Esophagus muscularis mucosa (tissue), 4 donors: ENCODE data around the gene NXPE2. TPM values are rescaled to one million over a fixed set of nuclear protein-coding genes. Genes with fewer than 3 reads are reported as not detected.

Experiments used
- DNase-seq: peaks from one replicate; pipeline ENCODE4 v3.0.0-alpha.2; 2017; ENCODE audit errors: extremely low spot score
- H3K27ac ChIP-seq, 4 donors: fragments of 200-600 bp; sonication (generic); replicated peaks in 1 of 4; 1 replicate in 3 of 4; 2 replicates in 1 of 4; pipeline ENCODE4 v1.5.1; 2016 to 2019; ENCODE audit warnings: mild to moderate bottlenecking in 1 of 4
- H3K27me3 ChIP-seq, 4 donors: fragments of 200-600 bp; sonication (generic); one replicate each; pipeline versions ENCODE4 v1.5.1 to v1.6.0; 2016 to 2019
- H3K36me3 ChIP-seq, 4 donors: fragments of 200-600 bp; sonication (generic); one replicate each; pipeline ENCODE4 v1.5.1; 2016 to 2019
- H3K4me1 ChIP-seq, 4 donors: fragments of 200-600 bp; sonication (generic); one replicate each; pipeline ENCODE4 v1.5.1; 2016 to 2019
- H3K4me3 ChIP-seq, 4 donors: fragments of 200-600 bp; sonication (generic); 1 replicate in 2 of 4; 2 replicates in 2 of 4; pipeline ENCODE4 v1.5.1; 2016 to 2019; ENCODE audit warnings: mild to moderate bottlenecking in 4 of 4, moderate library complexity in 1 of 4
- H3K9me3 ChIP-seq, 4 donors: fragments of 200-600 bp; sonication (generic); 1 replicate in 3 of 4; 2 replicates in 1 of 4; pipeline ENCODE4 v1.5.1; 2016 to 2019
- EP300 ChIP-seq: sonication (generic); formaldehyde crosslinking; IDR thresholded peaks from one replicate; pipeline ENCODE4 v1.6.1; 2017; ENCODE audit warnings: antibody characterized with exemption
- POLR2A ChIP-seq: fragments of 450-650 bp; IDR thresholded peaks from one replicate; pipeline ENCODE4 v1.6.1; 2017; ENCODE audit warnings: antibody characterized with exemption, moderate library complexity, mild to moderate bottlenecking, low read depth
- POLR2AphosphoS5 ChIP-seq, 2 donors: sonication (generic); formaldehyde crosslinking; IDR thresholded peaks; one replicate each; pipeline ENCODE4 v1.6.1; 2017; ENCODE audit warnings: antibody characterized with exemption in 2 of 2
- WGBS: methylation state at CpG from one replicate; pipeline ENCODE4 v1.1.5; 2018; 5-methylcytosine and 5-hydroxymethylcytosine counted together
- intact Hi-C: fragments of 100-400 bp; cut with DNase I; formaldehyde crosslinking; loops from one replicate; pipeline ENCODE4 v1.15.1; 2023
- total RNA-seq, 4 donors: library from RNA; depleted of rRNA; stranded (reverse); fragments of >200 nt; gene quantifications; one replicate each; pipeline versions ENCODE4 v1.1.0 to v1.2.1, GENCODE V29; 2016
- TF ChIP-seq, protein P1 (sequence below), 3 experiments: fragments of 200-600 bp in 2 of 3; fragments of 450-650 bp in 1 of 3; sonication (generic) in 2 of 3; IDR thresholded peaks; one replicate each; pipeline ENCODE4 v1.5.1; 2017 to 2019; ENCODE audit warnings: antibody characterized with exemption in 3 of 3, mild to moderate bottlenecking in 2 of 3, moderate library complexity in 1 of 3

Gene NXPE2
- total RNA-seq, 4 donors from 2014 or later = 0.40 to 0.50 (median 0.42) TPM; not detected in 1

DNA sequence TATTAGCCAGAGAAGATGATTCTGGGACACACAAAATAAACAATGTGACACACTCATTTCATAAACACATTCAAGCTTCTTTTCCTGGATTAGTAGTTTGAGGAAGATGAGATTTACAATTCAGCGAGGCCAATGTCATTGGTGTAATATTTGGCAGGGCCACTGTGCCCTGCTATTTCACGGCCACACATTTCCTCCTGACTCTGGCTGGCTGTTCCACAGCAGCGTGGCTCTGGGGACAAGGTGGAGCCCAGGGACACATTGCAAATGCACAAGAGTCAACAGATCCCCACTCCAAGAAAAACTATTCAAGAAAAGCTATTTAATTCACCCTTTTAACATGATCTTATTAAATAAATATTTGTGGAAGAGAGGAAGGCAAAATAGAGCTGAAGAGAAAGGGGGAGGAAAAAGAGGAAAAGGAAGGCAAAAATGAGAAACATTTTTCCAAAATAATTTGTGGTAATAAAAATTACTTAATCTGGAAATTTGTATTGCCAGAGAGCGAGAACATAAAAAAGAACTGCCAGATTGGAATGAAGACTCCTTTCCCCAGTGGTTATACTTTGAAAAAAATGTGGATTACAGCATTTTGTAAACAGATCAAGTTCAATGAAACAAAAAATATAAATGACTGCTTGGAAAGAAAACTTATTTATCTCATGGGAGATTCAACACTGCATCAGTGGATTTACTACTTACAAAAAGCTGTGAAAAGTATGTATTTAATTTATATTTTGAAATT lies 27.1 kb downstream of the NXPE2 start:
- H3K27ac ChIP-seq = peak overlapping the region in 2 of 4 donors; percentile 16 to 22
- peaks cover 0 to 2% (median under 1%) of the 10 kb centered on the region in 4 donors for H3K9me3 ChIP-seq
- no peak for DNase-seq
- H3K4me1 ChIP-seq = peaks cover 0 to 6% (median 1%) of the 10 kb centered on the region in 4 donors
- H3K36me3 ChIP-seq = no peaks in the 10 kb centered on the region
- no peak for TF ChIP-seq POLR2A
- no peak for TF ChIP-seq POLR2AphosphoS5 (IDR thresholded peaks at IDR 0.05)
- TF ChIP-seq, protein P1, sequence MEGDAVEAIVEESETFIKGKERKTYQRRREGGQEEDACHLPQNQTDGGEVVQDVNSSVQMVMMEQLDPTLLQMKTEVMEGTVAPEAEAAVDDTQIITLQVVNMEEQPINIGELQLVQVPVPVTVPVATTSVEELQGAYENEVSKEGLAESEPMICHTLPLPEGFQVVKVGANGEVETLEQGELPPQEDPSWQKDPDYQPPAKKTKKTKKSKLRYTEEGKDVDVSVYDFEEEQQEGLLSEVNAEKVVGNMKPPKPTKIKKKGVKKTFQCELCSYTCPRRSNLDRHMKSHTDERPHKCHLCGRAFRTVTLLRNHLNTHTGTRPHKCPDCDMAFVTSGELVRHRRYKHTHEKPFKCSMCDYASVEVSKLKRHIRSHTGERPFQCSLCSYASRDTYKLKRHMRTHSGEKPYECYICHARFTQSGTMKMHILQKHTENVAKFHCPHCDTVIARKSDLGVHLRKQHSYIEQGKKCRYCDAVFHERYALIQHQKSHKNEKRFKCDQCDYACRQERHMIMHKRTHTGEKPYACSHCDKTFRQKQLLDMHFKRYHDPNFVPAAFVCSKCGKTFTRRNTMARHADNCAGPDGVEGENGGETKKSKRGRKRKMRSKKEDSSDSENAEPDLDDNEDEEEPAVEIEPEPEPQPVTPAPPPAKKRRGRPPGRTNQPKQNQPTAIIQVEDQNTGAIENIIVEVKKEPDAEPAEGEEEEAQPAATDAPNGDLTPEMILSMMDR (IDR thresholded peaks at IDR 0.05) = no peak
- no peak for TF ChIP-seq EP300
- WGBS = 41% methylated on average over 4 of the region's 4 CpGs
- intact Hi-C loops = no loop called here
- no peaks in the 10 kb centered on the region for H3K27me3 ChIP-seq
- no peak overlapping the region for H3K4me3 ChIP-seq

DNA sequence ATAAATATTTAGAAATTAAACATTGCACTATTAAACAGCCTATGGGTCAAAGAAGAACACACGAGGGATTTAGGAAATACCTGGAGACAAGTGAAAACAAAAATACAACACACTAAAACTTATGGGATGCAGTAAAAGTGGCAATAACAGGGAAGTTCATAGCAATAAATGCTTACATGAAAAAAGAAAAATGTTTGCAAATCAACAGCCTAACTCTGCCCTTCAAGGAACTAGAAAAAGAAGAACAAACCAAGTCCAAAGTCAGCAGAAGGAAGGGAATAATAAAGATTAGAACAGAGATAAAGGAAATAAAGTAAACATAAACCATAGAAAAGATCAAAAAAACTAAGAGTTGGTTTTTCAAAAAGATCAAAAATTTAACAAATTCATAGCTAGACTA lies 31.6 kb downstream of the NXPE2 start:
- Histone ChIP-seq H3K27ac (no peak overlapping the region), H3K4me3 (no peak overlapping the region), H3K27me3 (no peaks in the 10 kb centered on the region), H3K4me1 (peaks cover 0 to 6% (median 1%) of the 10 kb centered on the region in 4 donors), H3K36me3 (no peaks in the 10 kb centered on the region), H3K9me3 (peaks cover 0 to 16% (median 6%) of the 10 kb centered on the region in 4 donors)
- intact Hi-C loops = no loop called here
- WGBS = 87% methylated on average over 1 of the region's 1 CpG
- no peak for DNase-seq
- TF ChIP-seq, protein P1 (IDR thresholded peaks at IDR 0.05) = no peak
- TF ChIP-seq POLR2AphosphoS5 (IDR thresholded peaks at IDR 0.05) = no peak
- no peak for TF ChIP-seq POLR2A
- TF ChIP-seq EP300 = no peak

DNA sequence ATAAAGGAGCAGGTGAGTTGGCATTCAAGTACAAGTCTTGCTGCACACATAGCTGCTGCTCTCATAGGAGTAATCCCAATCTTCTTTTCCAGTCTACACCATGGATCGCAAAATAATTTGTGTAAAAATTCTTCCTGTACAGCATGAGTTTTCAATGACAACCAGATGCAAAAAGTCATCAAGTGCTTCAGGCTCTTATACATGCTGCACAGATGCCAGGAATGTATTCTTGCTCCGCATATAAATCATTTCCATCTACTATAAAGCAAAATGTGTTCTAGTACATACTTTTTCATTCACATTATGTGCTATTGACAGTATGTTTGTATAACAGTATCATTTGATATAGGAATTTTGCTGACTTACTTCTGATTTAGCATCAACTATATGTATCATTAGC lies 35.4 kb downstream of the NXPE2 start:
- Histone ChIP-seq H3K9me3 (peaks cover 0 to 16% (median 6%) of the 10 kb centered on the region in 4 donors), H3K36me3 (no peaks in the 10 kb centered on the region), H3K4me1 (no peaks in the 10 kb centered on the region), H3K27me3 (no peaks in the 10 kb centered on the region), H3K4me3 (no peak overlapping the region), H3K27ac (no peak overlapping the region)
- no peak for DNase-seq
- no peak for TF ChIP-seq POLR2AphosphoS5 (IDR thresholded peaks at IDR 0.05)
- TF ChIP-seq, protein P1 (IDR thresholded peaks at IDR 0.05) = no peak
- TF ChIP-seq EP300 = no peak
- no peak for TF ChIP-seq POLR2A
- 91% methylated on average over 2 of the region's 2 CpGs for WGBS
- intact Hi-C loops = no loop called here

DNA sequence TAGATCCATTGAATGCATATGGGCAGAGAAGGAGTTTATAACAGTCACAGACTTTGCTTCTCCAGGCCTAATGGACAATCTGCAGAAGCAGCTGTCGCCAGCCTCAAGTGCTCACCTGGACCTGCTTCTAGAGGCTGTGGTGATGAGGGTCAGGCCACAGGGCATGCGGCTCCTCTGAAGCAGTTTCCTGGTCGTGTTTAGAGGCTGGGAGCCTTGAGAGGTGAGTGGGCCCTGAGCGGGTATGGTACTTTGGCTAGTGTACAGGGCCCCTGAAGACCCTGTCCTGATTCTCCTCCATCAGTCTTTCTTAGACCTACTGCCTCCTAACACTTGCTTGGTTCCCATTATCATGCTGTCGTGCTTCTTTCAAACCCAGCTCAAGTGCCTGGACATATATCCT lies 41.2 kb downstream of the NXPE2 start:
- DNase-seq = no peak
- Histone ChIP-seq H3K9me3 (no peaks in the 10 kb centered on the region), H3K27ac (no peak overlapping the region), H3K4me3 (no peak overlapping the region), H3K4me1 (no peaks in the 10 kb centered on the region), H3K27me3 (no peaks in the 10 kb centered on the region), H3K36me3 (no peaks in the 10 kb centered on the region)
- 79% methylated on average over 5 of the region's 5 CpGs for WGBS
- TF ChIP-seq POLR2A = no peak
- no peak for TF ChIP-seq EP300
- no peak for TF ChIP-seq POLR2AphosphoS5 (IDR thresholded peaks at IDR 0.05)
- TF ChIP-seq, protein P1 (IDR thresholded peaks at IDR 0.05) = no peak
- intact Hi-C loops = no loop called here
